ENCODE data around the gene TRIOBP. TPM values are rescaled to one million over a fixed set of nuclear protein-coding genes. Genes with fewer than 3 reads are reported as not detected.

TRIOBP gene
- total RNA-seq, 1 donor from 2014 or later: 33.3 TPM

DNA sequence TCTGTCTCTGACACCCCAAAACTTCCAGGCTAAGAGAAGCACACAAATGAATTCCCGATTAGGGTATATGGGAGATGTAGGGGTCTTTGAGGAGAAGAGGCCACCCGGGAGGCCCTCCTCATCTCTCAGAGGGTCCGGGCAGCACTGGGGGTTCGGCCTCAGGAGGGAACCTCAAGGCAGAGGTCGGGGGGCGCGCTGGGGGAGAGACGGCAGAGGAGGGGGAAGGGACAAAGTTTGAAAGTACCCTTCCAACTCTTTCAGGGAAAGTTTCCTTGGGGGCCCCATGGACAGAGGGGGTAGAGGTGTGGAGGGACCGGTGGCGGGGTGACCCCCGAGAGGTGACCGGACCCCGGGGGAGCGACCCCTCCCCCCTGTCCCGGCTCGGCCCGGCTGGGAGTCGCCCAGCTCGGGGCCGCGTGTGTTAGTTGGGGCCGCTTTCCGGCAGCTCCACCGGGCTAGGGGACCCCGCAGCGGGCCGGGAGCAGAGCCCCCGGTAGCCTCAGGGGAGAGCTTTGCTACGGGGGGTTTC is 107.6 kb downstream of the TRIOBP start:
- DNase-seq: no peak
- Mint-ChIP-seq H3K9me3 (no peaks in the 10 kb centered on the region), H3K4me3 (peak overlapping the region; percentile 83), H3K4me1 (peaks cover 39% of the 10 kb centered on the region), H3K27ac (peak overlapping the region; percentile 73), H3K27me3 (peaks cover 29% of the 10 kb centered on the region), H3K36me3 (ENCODE audit: low read depth) (peaks cover 5% of the 10 kb centered on the region)
- intact Hi-C loops (cut with micrococcal nuclease): no loop called here

DNA sequence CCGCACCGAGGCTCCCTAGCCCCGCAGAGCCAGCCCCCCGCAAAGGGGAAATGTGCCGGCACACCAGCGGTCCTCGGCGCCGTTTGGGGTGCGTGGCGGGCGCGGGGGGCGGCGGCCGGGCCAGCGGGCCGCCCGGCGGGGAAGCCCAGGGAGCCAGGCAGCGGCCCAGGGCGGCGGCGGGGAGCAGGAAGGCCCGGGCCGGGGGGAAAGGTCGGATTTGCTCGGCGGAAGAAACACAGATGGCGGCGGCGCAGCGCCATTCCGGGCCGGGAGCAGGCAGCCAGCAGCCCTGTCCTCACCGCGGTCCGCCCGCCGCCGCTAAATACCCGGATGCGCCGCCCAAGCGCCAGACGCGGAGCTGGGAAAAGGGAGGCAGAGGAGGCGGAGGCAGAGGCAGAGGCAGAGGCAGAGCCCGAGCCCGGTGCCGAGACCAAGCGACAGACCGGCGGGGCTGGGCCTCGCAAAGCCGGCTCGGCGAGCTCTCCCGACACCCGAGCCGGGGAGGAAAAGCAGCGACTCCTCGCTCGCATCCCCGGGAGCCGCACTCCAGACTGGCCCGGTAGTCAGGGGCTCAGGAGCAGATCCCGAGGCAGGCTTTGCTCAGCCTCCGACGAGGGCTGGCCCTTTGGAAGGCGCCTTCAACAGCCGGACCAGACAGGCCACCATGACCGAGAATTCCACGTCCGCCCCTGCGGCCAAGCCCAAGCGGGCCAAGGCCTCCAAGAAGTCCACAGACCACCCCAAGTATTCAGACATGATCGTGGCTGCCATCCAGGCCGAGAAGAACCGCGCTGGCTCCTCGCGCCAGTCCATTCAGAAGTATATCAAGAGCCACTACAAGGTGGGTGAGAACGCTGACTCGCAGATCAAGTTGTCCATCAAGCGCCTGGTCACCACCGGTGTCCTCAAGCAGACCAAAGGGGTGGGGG is 108.3 kb downstream of the TRIOBP start:
- Mint-ChIP-seq H3K9me3 (no peaks in the 10 kb centered on the region), H3K27me3 (peaks cover 29% of the 10 kb centered on the region), H3K4me3 (peak overlapping the region; percentile 94), H3K4me1 (peaks cover 39% of the 10 kb centered on the region), H3K36me3 (ENCODE audit: low read depth) (peaks cover 5% of the 10 kb centered on the region), H3K27ac (peak overlapping the region; percentile 60)
- DNase-seq: peak; percentile 96
- intact Hi-C loops (cut with micrococcal nuclease): loop anchor here (5.0 kb wide), 2 partner anchors 128 to 198 kb away; partner anchors contain the start of genes GGA1 and LGALS1

DNA sequence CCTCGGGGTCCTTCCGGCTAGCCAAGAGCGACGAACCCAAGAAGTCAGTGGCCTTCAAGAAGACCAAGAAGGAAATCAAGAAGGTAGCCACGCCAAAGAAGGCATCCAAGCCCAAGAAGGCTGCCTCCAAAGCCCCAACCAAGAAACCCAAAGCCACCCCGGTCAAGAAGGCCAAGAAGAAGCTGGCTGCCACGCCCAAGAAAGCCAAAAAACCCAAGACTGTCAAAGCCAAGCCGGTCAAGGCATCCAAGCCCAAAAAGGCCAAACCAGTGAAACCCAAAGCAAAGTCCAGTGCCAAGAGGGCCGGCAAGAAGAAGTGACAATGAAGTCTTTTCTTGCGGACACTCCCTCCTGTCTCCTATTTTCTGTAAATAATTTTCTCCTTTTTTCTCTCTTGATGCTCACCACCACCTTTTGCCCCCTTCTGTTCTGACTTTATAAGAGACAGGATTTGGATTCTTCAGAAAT is 109.0 kb downstream of the TRIOBP start:
- DNase-seq: no peak
- H3K9me3 Mint-ChIP-seq: no peaks in the 10 kb centered on the region
- H3K4me3 Mint-ChIP-seq: peak overlapping the region; percentile 94
- intact Hi-C loops (cut with micrococcal nuclease): loop anchor here (2.0 to 5.0 kb wide), 3 partner anchors 129 to 199 kb away; partner anchors contain the start of genes C22orf23, GGA1, LGALS1 and POLR2F
- peaks cover 5% of the 10 kb centered on the region for H3K36me3 Mint-ChIP-seq (ENCODE audit: low read depth)
- peaks cover 26% of the 10 kb centered on the region for H3K27me3 Mint-ChIP-seq
- peak overlapping the region; percentile 75 for H3K27ac Mint-ChIP-seq
- peaks cover 39% of the 10 kb centered on the region for H3K4me1 Mint-ChIP-seq

DNA sequence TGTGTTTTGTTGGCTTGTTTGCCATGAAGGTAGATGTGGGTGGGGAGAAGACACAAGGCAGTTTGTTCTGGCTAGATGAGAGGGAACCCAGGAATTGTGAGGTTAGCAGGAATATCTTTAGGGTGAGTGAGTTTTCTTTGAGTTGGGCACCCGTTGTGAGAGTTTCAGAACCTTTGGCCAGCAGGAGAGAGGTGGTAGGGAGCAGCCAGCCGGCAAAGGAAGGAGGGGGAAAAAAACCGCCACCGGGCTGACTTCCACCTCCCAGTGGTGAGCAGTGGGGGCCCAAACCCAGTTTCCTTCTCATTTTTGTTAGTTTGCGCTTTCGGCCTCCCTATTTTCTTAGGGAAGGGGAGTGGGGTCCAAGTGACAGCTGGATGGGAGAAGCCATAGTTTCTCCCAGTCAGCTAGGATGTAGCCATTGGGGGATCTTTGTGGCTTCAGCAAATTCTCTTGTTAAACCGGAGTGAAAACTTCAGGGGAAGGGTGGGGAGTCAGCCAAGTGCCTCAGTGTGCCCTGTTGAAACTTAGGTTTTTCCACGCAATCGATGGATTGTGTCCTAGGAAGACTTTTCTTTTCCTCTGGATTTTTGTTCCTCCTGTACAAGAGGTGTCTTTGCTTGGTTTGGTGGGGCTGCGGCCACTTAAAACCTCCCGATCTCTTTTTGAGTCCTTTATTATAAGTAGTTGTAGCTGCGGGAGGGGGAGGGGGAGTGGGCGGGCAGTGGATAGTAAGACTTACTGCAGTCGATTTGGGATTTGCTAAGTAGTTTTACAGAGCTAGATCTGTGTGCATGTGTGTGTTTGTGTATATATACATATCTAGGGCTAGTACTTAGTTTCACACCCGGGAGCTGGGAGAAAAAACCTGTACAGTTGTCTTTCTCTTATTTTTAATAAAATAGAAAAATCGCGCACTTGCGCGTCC is 109.8 kb downstream of the TRIOBP start:
- Mint-ChIP-seq H3K27me3 (peaks cover 26% of the 10 kb centered on the region), H3K4me3 (peak overlapping the region; percentile 94), H3K9me3 (no peaks in the 10 kb centered on the region), H3K4me1 (peaks cover 39% of the 10 kb centered on the region), H3K27ac (peak overlapping the region; percentile 75), H3K36me3 (ENCODE audit: low read depth) (peaks cover 5% of the 10 kb centered on the region)
- DNase-seq: peak; percentile 75
- intact Hi-C loops (cut with micrococcal nuclease): loop anchor here (1.0 to 5.0 kb wide), 5 partner anchors 11 to 199 kb away; partner anchors contain the start of genes ANKRD54, C22orf23, GGA1 and LGALS1

DNA sequence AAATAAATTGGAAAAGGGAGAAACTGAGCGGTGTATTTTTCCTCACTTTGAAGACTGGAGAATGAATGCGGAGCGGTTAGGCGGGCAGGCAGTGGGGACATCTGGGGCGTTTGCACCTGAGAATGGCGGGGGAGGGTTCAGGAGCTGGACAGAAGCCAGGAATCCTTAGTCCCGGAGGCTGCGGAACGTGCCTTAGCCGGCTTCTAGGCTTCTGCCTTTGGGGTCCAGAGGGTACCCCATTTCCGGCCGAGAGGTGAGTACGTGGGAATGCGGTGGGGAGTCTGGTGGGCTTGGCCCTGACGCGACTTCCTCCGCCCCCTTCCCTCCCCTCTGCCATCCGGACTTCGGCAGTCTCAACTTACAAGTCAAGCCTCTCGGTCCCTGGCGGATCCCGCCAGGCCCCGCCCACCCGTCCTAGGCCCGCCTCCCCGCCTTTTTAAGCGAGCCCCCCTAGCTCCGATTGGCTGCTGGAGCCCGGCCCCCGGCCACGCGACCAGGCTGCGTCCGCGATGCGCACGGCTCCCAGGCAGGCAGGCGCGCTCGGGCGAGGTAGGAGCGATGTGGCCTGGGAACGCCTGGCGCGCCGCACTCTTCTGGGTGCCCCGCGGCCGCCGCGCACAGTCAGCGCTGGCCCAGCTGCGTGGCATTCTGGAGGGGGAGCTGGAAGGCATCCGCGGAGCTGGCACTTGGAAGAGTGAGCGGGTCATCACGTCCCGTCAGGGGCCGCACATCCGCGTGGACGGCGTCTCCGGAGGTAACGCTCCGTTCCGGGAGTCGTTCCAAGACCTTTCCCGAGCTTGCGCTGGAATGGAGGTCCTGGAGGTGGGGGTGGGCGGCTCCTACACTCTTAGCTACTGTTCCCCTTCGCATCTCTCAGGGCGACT is 110.8 kb downstream of the TRIOBP start, which contains the start of gene GCAT:
GCAT (plus strand) TSS at position 525 of the 884 bp plus-strand sequence; CDS start at position 559, 34 bp downstream.
- Mint-ChIP-seq H3K27ac (peak within 1 kb of the TSS; percentile 15), H3K27me3 (peaks cover 23% of the 10 kb centered on the region), H3K9me3 (no peaks in the 10 kb centered on the region), H3K36me3 (ENCODE audit: low read depth) (peaks cover 5% of the 10 kb centered on the region), H3K4me3 (peak within 1 kb of the TSS; percentile 94), H3K4me1 (peaks cover 36% of the 10 kb centered on the region)
- intact Hi-C loops (cut with micrococcal nuclease): loop anchor here (1.0 to 5.0 kb wide), 5 partner anchors 10 to 200 kb away; partner anchors contain the start of genes ANKRD54, C22orf23, GGA1 and LGALS1
- DNase-seq: peak; percentile 97

DNA sequence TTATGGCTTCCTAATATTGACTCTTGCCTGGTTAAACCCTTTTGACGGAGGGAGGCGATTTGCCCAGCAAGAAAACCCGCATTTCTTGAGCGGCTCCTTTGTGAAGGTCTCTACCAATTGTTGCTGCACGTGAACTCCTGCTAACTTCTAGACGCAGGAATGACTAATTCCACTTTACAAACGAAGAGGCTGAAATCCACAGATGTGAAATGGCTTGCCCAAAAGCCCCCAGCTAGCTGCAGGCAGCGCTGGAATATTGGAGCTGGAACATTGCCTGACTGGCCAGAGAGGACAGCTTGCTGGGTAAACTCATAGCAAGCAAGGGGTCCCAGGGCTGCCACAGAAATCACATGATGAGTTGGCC is 111.4 kb downstream of the TRIOBP start:
- no peak for DNase-seq
- Mint-ChIP-seq H3K9me3 (no peaks in the 10 kb centered on the region), H3K4me1 (peaks cover 30% of the 10 kb centered on the region), H3K4me3 (peak overlapping the region; percentile 94), H3K27me3 (peaks cover 16% of the 10 kb centered on the region), H3K36me3 (ENCODE audit: low read depth) (peaks cover 5% of the 10 kb centered on the region), H3K27ac (peak overlapping the region; percentile 15)
- intact Hi-C loops (cut with micrococcal nuclease): loop anchor here (5.0 kb wide), 2 partner anchors 131 to 201 kb away; partner anchors contain the start of genes GGA1 and LGALS1

DNA sequence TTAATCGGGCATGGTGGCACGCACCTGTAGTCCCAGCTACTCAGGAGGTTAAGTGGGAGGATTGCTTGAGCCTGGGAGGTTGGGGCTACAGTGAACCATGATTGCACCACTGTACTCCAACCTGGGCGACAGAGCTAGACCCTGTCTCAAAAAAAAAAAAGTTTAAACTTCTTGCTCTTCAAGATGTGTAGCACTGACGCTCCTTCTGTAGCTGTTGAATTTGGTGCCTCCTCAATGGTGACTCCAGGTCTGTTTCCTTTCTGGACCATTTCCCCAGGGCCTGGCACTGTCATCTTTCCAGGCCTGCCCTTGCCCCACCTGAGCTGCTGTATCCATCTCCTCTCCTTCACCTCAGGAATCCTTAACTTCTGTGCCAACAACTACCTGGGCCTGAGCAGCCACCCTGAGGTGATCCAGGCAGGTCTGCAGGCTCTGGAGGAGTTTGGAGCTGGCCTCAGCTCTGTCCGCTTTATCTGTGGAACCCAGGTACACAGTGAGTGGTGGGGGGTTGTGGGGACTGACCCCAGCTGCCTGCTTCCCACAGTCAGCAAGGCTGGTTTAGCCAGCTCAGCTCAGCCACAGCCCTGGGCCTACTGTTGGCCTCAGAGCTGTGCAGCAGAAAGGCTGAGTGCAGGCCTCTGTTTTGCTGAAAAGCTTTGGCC is 113.0 kb downstream of the TRIOBP start:
- no peak overlapping the region for H3K27ac Mint-ChIP-seq
- peak; percentile 54 for DNase-seq
- H3K4me1 Mint-ChIP-seq: peaks cover 21% of the 10 kb centered on the region
- peak overlapping the region; percentile 18 for H3K4me3 Mint-ChIP-seq
- intact Hi-C loops (cut with micrococcal nuclease): loop anchor here (5.0 kb wide), 2 partner anchors 133 to 203 kb away; partner anchors contain the start of genes GGA1 and LGALS1
- H3K9me3 Mint-ChIP-seq: no peaks in the 10 kb centered on the region
- peaks cover 10% of the 10 kb centered on the region for H3K27me3 Mint-ChIP-seq
- H3K36me3 Mint-ChIP-seq (ENCODE audit: low read depth): peaks cover 8% of the 10 kb centered on the region

DNA sequence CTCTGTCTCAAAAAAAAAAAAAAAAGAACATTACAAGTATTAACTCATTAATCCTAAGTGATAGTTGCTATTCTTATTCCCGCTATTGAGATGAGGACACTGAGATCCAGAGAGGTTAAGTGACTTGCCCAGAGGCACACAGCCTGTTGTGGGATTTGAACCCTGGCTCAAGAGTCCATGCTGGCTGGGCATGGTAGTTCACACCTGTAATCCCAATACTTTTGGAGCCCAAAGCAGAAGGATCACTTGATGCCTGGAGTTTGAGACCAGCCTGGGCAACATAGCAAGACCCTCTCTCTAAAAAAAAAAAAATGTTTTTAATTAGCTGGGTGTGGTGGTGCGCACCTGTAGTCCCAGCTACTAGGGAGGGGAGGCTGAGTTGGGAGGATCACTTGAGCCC is 115.0 kb downstream of the TRIOBP start:
- H3K4me3 Mint-ChIP-seq: no peak overlapping the region
- no peaks in the 10 kb centered on the region for H3K9me3 Mint-ChIP-seq
- peaks cover 7% of the 10 kb centered on the region for H3K4me1 Mint-ChIP-seq
- intact Hi-C loops (cut with micrococcal nuclease): no loop called here
- no peak for DNase-seq
- H3K27me3 Mint-ChIP-seq: no peaks in the 10 kb centered on the region
- no peak overlapping the region for H3K27ac Mint-ChIP-seq
- peaks cover 5% of the 10 kb centered on the region for H3K36me3 Mint-ChIP-seq (ENCODE audit: low read depth)

DNA sequence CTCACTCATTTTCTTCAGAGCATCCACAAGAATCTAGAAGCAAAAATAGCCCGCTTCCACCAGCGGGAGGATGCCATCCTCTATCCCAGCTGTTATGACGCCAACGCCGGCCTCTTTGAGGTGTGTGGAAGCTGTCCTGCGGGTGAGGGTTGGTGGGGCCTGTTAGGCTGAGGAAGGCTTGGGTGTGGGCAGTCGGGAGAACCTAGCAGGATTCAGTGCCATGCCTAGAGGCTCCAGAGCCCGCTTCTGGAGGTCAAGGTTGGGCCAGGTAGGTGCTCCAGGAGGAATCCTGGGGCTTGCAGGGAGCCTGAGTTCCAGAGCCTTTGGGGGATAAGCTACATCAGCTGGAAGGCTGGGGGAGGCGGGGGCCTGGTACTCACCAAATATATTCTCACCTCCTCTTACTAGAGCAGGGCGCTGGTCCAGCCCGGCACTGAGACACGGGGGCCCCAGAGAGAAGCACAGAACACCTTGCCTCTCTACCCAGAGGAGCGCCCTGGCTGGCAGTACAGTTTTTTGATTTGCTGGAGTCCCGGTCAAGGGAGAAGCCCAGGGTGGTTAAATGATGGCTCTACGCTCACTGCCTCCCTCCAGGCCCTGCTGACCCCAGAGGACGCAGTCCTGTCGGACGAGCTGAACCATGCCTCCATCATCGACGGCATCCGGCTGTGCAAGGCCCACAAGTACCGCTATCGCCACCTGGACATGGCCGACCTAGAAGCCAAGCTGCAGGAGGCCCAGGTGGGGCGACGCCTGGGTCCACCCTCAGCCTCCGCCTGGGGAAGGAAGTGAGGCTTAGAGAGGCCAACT is 116.2 kb downstream of the TRIOBP start:
- peak; percentile 52 for DNase-seq
- Mint-ChIP-seq H3K36me3 (ENCODE audit: low read depth) (peaks cover 5% of the 10 kb centered on the region), H3K27me3 (no peaks in the 10 kb centered on the region), H3K9me3 (no peaks in the 10 kb centered on the region), H3K27ac (no peak overlapping the region), H3K4me1 (peaks cover 5% of the 10 kb centered on the region), H3K4me3 (no peak overlapping the region)
- intact Hi-C loops (cut with micrococcal nuclease): no loop called here

DNA sequence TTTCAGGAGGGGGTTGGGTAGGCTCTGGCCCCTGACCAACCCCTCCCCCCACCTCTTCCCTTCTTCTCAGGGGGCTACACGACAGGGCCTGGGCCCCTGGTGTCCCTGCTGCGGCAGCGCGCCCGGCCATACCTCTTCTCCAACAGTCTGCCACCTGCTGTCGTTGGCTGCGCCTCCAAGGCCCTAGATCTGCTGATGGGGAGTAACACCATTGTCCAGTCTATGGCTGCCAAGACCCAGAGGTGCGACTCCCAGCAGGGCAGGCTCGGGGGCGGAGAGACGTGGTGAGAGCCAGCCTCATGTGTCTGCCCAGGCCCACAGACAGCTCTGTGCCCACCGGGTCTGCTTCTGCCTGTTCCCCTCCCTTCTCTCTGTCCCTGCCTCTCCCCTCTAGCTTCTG is 118.7 kb downstream of the TRIOBP start:
- H3K4me3 Mint-ChIP-seq: no peak overlapping the region
- H3K36me3 Mint-ChIP-seq (ENCODE audit: low read depth): peaks cover 5% of the 10 kb centered on the region
- no peak for DNase-seq
- H3K9me3 Mint-ChIP-seq: no peaks in the 10 kb centered on the region
- H3K4me1 Mint-ChIP-seq: peaks cover 8% of the 10 kb centered on the region
- intact Hi-C loops (cut with micrococcal nuclease): no loop called here
- no peak overlapping the region for H3K27ac Mint-ChIP-seq
- H3K27me3 Mint-ChIP-seq: peaks cover 15% of the 10 kb centered on the region

DNA sequence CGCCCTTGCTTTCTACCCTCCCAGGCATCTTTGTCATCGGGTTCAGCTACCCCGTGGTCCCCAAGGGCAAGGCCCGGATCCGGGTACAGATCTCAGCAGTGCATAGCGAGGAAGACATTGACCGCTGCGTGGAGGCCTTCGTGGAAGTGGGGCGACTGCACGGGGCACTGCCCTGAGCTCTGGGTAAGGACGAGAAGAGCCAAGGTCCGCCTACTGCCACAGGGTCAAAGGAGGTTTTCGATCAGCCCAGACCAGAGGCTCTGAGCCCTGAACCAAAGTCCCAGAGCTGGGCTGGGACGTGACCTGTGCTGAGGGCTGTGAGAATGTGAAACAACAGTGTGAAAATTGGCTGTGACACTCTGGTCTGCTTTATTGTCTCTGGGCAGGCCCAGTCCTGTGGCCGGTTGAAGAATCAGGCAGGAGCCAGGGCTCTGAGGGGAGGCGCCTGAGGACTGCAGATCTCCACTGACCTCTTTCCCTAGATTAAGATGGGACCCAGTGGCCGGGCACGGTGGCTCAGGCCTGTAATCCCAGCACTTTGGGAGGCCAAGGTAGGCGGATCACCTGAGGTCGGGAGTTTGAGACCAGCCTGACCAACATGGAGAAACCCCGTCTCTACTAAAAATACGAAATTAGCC is 119.8 kb downstream of the TRIOBP start:
- Mint-ChIP-seq H3K27me3 (peaks cover 17% of the 10 kb centered on the region), H3K4me3 (no peak overlapping the region), H3K9me3 (no peaks in the 10 kb centered on the region), H3K4me1 (peaks cover 8% of the 10 kb centered on the region), H3K36me3 (ENCODE audit: low read depth) (peaks cover 5% of the 10 kb centered on the region), H3K27ac (no peak overlapping the region)
- intact Hi-C loops (cut with micrococcal nuclease): loop anchor here (1.0 kb wide), 3 partner anchors 9 to 118 kb away; partner anchors contain the start of gene GCAT
- DNase-seq: peak; percentile 54

Measured in activated CD4-positive, alpha-beta T cell treated with anti-CD3 and anti-CD28 coated beads, Interleukin-2, amount 10 ng/mL, durations not matched to agents 24 days and 14 days (primary cell).